ENCODE measurements around the gene ARL14EP.

DNA sequence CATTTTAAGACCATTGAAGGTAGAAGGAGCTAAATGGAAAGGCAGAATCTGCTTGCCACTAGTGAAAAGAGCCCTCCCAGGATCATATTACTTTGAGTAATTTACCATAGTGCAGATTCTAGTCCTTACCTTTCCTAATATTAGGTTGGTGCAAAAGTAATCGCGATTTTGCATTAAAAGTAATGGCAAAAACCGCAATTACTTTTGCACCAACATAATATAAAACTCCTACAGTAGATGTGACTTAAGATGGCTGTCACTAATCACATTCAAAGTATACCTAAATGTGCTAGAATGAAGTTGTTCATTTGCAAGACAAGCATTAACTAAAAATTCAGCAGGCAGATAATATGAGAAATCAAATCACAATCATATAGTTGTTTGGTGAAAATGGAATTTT lies 38.1 kb upstream of the ARL14EP start:
- TF ChIP-seq, protein P1, sequence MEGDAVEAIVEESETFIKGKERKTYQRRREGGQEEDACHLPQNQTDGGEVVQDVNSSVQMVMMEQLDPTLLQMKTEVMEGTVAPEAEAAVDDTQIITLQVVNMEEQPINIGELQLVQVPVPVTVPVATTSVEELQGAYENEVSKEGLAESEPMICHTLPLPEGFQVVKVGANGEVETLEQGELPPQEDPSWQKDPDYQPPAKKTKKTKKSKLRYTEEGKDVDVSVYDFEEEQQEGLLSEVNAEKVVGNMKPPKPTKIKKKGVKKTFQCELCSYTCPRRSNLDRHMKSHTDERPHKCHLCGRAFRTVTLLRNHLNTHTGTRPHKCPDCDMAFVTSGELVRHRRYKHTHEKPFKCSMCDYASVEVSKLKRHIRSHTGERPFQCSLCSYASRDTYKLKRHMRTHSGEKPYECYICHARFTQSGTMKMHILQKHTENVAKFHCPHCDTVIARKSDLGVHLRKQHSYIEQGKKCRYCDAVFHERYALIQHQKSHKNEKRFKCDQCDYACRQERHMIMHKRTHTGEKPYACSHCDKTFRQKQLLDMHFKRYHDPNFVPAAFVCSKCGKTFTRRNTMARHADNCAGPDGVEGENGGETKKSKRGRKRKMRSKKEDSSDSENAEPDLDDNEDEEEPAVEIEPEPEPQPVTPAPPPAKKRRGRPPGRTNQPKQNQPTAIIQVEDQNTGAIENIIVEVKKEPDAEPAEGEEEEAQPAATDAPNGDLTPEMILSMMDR (conservative IDR thresholded peaks at IDR 0.05): no peak
- no peak for TF ChIP-seq ZFX (IDR thresholded peaks at IDR 0.05)

Measured in C4-2B (cell line).